Measurements from ENCODE around the gene CTSC.

The CTSC gene

GRCh38 chr11:88337181-88337986 is at the start of gene CTSC:
Gene CTSC, minus strand, starts transcription at chr11:88337736. Its CDS starts 64 bp downstream, at chr11:88337672.
- DNase-seq (ENCODE audit: low read depth), result peak; percentile 63

GRCh38 chr11:88384669-88385005 is 47.1 kb upstream of the CTSC start:
- no peak for DNase-seq (ENCODE audit: low read depth)

GRCh38 chr11:88384004-88384668 is 46.6 kb upstream of the CTSC start:
- DNase-seq (ENCODE audit: low read depth), result no peak

GRCh38 chr11:88383447-88383846 is 45.9 kb upstream of the CTSC start:
- DNase-seq (ENCODE audit: low read depth), result no peak

GRCh38 chr11:88379130-88379529 is 41.6 kb upstream of the CTSC start:
- DNase-seq (ENCODE audit: low read depth), result no peak

- DNase-seq (ENCODE audit: low read depth), result no peak
Measured at GRCh38 chr11:88378422-88379066, 41.0 kb upstream of the CTSC start.

GRCh38 chr11:88377646-88378045 is 40.1 kb upstream of the CTSC start:
- no peak for DNase-seq (ENCODE audit: low read depth)

- DNase-seq (ENCODE audit: low read depth), result no peak
Measured at GRCh38 chr11:88377144-88377543, 39.6 kb upstream of the CTSC start.

- no peak for DNase-seq (ENCODE audit: low read depth)
Measured at GRCh38 chr11:88375927-88376470, 38.5 kb upstream of the CTSC start.

GRCh38 chr11:88370782-88371181 is 33.2 kb upstream of the CTSC start:
- DNase-seq (ENCODE audit: low read depth), result no peak

GRCh38 chr11:88367310-88367709 is 29.8 kb upstream of the CTSC start:
- no peak for DNase-seq (ENCODE audit: low read depth)

- no peak for DNase-seq (ENCODE audit: low read depth)
Measured at GRCh38 chr11:88363648-88364065, 26.1 kb upstream of the CTSC start.

GRCh38 chr11:88363004-88363403 is 25.5 kb upstream of the CTSC start:
- no peak for DNase-seq (ENCODE audit: low read depth)

- DNase-seq (ENCODE audit: low read depth), result no peak
Measured at GRCh38 chr11:88360141-88360540, 22.6 kb upstream of the CTSC start.

- no peak for DNase-seq (ENCODE audit: low read depth)
Measured at GRCh38 chr11:88359541-88359940, 22.0 kb upstream of the CTSC start.

GRCh38 chr11:88359114-88359513 is 21.6 kb upstream of the CTSC start:
- DNase-seq (ENCODE audit: low read depth), result no peak

- DNase-seq (ENCODE audit: low read depth), result no peak
Measured at GRCh38 chr11:88358040-88358431, 20.5 kb upstream of the CTSC start.

- no peak for DNase-seq (ENCODE audit: low read depth)
Measured at GRCh38 chr11:88357323-88358039, 19.9 kb upstream of the CTSC start.

- no peak for DNase-seq (ENCODE audit: low read depth)
Measured at GRCh38 chr11:88355887-88356286, 18.4 kb upstream of the CTSC start.

- no peak for DNase-seq (ENCODE audit: low read depth)
Measured at GRCh38 chr11:88354912-88355311, 17.4 kb upstream of the CTSC start.

GRCh38 chr11:88353835-88354496 is 16.4 kb upstream of the CTSC start:
- DNase-seq (ENCODE audit: low read depth), result no peak

- DNase-seq (ENCODE audit: low read depth), result no peak
Measured at GRCh38 chr11:88353386-88353785, 15.8 kb upstream of the CTSC start.

Measured in HS-5 (cell line).